NB4 (cell line): ENCODE measurements around the gene CXCL10.
"Not testable (repeated sequence)": the region's sequence is repeated elsewhere in the genome, so short reads cannot be mapped to it uniquely, and the experiment has no call there.

Source experiments
- POLR2A ChIP-seq: IDR thresholded peaks from 2 replicates; pipeline ENCODE4 v1.6.1; 2011; ENCODE audit warnings: mild to moderate bottlenecking; ENCODE audit not compliant: insufficient read length; ENCODE audit errors: extremely low read depth
- TF ChIP-seq, protein P1 (sequence below): IDR thresholded peaks from one replicate; pipeline ENCODE4 v1.5.1; 2012; ENCODE audit warnings: low read depth, low read length

- TF ChIP-seq, protein P1, sequence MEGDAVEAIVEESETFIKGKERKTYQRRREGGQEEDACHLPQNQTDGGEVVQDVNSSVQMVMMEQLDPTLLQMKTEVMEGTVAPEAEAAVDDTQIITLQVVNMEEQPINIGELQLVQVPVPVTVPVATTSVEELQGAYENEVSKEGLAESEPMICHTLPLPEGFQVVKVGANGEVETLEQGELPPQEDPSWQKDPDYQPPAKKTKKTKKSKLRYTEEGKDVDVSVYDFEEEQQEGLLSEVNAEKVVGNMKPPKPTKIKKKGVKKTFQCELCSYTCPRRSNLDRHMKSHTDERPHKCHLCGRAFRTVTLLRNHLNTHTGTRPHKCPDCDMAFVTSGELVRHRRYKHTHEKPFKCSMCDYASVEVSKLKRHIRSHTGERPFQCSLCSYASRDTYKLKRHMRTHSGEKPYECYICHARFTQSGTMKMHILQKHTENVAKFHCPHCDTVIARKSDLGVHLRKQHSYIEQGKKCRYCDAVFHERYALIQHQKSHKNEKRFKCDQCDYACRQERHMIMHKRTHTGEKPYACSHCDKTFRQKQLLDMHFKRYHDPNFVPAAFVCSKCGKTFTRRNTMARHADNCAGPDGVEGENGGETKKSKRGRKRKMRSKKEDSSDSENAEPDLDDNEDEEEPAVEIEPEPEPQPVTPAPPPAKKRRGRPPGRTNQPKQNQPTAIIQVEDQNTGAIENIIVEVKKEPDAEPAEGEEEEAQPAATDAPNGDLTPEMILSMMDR, result not testable (repeated sequence)
- TF ChIP-seq POLR2A, result not testable (repeated sequence)
Observed at GRCh38 chr4:76044686-76045085, 21.4 kb upstream of the CXCL10 start.
